NCI-H128 (cell line): ENCODE data around the gene TRIM43B.
"Not testable (repeated sequence)": the region's sequence is repeated elsewhere in the genome, so short reads cannot be mapped to it uniquely, and the experiment has no call there.

Source experiments
- DNase-seq: peaks from one replicate; lab custom pipeline; 2025; ENCODE audit not compliant: unreplicated experiment; lab: John Stamatoyannopoulos, UW

Gene TRIM43B

DNA sequence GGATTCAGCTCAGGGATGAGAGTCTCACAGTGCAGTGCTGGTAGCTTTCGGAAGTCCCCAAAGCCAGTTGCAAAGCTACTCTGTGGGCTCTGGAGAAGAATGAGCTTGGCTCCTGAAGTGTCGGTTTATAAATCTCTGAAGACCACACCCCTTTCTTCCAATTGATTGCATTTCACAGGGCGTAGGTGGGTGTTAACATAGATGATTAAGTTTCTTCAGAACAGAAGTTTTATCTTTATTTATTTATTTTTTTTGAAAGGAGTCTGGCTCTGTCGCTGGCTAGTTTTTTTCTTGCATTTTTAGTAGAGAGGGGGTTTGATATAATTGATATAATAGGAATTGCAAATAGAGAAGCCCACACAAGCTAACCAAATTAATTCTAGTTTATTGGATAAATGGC is at the start of gene TRIM43B:
Gene TRIM43B, minus strand, starts transcription at position 101 of the 400 bp plus-strand sequence. CDS start 2,040 bp downstream, outside the sequence.
- DNase-seq = not testable (repeated sequence)

DNA sequence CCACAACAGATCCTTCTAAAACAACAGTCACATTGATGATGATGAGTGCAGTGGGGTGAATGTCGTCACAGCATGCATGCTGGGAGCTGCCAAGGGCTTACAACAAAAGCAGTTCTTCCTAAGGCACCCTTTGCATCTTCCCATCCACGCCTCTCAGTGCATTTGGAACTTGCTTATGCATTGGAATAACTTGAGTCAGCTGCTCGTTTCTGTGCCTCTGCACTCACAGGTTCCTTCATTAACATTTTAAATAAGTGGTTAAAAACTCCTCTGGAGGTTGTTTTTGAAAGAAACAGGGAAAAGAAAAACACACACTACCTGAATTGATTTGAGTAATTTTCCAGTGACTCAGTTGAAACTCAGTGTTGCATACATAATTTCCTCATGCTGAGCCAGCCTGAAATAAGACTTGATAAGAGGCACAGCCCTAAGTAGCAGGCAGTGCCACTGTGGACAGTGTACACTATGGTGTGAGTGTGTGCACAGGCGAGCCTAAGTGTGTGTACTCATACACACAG is 46.8 kb upstream of the TRIM43B start:
- no peak for DNase-seq

DNA sequence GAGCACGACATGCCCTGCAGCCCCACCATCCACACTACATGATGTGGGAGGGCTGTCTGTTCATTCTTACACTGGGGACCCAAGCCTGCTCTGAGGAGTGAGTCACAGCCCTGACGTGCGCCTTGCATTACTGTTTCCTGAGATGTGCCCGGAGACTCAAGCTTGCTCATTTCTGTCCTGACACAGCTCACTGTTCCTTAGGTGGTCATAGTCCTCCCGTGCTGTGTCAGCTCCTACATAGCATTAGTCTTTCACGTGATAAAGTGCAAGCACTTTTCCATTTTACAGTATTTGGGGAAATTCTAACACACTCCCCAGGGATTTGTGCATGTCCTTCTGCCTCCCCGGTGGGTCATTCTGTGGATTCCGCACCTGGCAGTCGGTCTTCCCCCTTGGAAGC is 46.2 kb upstream of the TRIM43B start:
- DNase-seq = no peak

DNA sequence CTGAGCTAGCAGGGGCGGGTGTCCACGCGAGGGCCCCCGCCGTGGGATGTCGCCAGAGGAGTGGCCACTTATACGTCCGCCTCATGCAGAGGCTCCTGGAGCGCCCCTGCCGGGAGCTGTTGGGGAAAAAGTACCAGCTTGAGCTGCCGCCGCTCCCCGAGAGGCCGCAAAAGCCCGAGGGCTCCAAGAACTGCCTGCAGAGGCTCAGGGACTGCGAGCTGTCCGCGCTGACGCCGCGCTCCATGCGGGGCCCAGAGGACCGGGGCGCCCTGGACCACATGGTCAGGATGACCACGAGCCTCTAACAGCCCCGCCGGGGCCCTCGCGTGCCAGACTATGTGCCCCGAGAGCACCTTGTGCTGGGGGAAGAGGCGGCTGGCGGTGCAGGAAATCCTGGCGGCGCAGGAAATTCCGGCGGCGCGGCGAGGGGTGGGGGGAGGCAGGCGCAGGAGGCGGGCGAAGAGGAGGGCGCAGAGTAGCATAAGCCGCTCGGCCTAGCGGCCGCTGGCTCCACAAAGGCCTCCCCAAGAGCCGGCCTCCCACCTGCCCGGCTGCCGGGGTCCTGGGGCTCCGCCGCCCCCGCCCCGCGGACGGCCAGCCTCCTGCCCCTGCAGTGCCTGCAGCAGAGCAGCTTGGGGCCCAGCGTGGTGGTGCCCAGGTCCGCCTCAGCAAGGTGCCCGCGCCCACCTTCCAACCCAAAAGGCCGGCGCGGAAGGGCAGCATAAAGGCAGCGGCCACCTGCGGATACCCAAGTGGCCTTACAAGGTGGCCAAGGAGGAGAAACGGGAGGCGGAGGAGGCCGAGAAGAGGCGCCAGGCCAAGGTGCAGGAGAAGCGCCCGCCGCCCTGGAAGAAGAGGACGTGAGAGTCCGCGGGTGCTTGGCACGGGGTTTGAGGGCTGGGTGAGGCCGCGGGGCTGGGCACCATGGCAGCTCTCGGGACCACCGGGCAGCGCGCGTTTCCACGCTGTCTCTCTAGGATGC is 42.1 kb upstream of the TRIM43B start:
- no peak for DNase-seq

DNA sequence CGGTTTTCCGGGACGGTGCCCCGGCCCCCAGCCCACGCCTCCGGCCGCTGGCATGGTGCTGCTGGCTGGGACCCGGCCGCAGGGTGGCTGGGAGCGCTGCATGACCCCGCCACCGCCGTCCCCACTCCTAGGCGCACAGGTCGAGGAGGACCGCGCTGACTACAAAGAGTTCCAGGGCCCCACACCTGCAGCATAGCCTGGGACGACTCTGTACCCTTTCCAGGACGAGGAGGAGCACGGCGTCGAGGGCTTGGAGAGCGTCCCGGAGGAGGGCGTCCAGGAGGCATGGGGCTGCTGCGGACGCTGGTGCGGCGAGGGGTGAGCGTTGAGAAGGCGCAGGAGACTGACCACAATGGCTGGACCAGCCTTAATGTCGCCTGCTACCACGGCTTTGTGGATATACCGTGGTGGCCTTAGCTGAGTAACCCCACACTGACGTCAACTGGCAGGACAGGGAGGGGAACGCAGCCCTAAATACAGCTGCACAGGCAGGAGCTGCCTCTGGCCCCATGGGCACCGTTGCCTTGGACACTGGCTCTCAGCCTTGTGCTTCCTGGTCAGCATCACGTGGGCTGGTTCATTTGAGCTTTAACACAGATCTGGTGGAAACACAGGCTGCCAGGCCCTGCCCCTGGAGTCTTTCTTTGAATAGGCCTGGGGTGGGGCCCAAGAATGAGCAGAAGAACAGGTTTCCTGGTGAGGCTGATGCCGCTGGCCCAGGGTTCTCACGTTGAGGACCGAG is 40.9 kb upstream of the TRIM43B start:
- DNase-seq = no peak

DNA sequence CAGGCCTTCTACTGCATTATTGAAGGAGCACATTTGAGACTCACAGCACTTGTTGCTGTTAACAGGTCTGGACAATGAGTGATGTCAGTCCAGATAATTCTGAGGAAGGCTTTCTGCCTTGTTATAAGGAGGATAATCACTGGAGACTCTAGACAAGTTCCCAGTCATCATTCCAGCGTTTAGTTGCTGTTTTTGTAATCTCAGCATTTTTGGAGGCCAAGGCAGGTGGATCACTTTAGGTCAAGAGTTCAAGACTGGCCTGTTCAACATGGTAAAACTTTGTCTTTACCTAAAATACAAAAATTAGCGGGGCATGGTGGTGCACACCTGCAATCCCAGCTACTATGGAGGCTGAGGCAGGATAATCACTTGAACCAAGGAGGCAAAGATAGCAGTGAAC is 39.6 kb upstream of the TRIM43B start:
- DNase-seq = no peak

DNA sequence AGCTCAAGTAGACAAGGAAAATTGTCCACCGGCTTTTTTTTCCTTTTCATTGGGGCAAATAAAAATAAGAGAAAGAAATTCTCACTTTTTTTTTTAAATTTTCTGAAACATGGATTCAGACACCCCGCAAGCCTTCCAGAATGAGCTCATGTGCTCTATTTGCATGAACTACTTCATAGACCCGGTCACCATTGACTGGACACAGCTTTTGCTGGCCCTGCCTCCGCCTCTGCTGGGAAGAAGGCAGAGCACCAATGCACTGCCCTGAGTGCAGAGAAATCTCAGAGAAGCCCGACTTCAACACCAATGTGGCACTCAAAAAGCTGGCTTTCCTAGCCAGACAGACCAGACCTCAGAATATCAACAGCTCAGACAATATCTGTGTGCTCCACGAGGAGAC is 30.2 kb upstream of the TRIM43B start:
- DNase-seq = no peak

DNA sequence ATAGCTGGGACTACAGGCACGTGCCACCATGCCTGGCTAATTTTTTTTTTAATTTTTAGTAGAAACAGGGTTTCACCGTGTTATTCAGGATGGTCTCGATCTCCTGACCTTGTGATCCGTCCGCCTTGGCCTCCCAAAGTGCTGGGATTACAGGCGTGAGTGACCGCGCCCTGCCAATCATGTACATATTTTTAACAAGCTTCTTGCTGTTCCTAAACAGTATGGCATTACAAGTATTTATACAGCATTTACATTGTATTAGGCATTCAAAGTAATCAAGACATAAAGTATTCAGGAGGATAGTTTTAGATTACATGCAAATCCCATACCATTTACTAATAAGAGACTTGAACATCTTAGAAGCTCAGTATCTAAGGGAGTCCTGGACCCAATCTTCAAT is 29.7 kb upstream of the TRIM43B start:
- not testable (repeated sequence) for DNase-seq

DNA sequence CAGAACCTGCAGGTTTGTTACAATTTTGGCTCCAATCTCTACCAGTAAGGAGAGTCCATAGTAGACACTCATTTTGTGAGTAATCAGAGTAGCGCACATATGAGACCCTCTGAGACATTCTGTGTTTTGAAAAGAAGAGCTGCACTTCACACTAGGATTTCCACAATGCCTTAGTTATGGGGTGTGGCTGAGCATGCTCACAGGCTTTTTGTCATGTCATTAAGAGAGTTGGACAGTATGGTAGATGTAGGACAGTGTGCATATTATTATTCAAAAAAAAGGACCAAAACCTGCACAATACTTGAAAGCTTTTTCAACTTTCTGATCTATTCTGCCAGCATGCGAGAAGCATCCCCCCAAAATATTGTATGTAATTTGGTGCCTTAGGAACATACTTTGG is 24.9 kb upstream of the TRIM43B start:
- DNase-seq = no peak

DNA sequence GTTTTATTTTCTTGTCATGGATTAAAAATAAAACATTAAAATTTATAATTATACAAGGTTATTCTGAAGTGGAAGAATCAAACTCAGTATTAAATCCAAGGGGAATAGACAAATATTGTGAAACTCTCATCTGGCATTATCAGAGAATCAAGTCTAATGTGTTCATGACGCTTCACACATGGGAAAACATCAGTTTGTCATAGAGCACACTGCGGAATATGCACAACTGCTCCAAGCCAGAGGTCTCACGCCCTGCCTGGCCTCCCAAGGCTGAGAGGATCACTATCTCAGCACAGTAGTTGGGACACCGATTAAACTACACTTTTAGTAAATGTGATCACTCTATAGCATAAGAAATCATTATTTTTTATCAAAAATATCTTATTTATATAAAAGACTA is 20.7 kb upstream of the TRIM43B start:
- DNase-seq = no peak

DNA sequence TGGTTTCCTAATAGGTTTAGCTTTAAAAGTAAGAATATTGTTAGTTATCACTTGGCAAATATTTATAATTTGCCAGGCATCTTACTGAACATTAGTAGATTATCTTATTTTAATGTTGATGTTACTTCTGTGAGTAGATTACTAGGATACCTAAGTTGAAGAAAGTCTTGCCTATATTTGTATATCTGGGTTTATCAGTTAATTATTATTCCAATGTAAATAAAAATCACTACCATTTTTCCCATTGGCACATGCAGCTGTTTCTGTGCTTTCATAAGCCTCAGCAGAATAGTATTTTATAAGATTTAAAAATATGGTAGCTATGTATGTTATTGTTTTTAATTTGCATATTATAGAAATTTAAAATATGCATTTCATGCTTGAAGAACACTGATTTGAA is 16.3 kb upstream of the TRIM43B start:
- DNase-seq = no peak

DNA sequence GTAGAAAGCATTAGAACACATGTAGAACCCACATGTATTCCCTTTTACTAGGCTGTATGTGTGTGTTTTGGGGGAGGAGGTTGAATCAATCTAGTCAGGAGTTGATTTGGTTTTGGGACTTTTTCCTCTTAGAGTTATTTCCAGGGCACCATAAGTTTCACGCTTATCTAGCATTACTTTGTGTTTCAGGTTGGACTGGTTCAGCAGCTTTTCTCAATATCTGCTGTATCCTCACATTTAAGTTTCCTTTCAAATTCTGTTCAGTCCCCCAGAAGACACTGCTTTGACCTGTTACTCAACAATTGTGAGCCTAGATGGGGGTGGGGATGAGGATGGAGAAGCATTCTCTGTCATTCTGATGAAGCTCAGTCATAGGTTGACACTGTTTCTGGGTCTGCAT is 7.5 kb upstream of the TRIM43B start:
- DNase-seq = not testable (repeated sequence)

DNA sequence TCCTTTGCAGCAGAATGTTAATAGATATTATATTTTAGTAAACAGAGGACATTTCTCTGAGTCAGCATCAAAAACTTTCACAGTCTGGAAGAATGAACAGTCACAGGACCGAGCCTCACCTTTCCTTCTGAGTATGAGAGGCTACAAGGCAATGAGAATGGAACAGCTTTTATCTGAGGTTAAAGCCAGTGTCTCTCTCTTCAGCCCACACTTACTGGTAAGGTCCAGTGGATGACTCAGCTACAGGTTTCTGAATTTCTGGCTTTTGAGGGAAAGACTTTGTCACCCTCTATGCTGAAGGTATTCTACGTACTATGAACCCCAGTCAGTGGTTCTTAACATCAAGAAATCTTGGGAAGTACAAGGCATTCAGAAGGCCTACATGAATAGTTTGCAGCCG is 9.5 kb downstream of the TRIM43B start:
- DNase-seq = not testable (repeated sequence)

DNA sequence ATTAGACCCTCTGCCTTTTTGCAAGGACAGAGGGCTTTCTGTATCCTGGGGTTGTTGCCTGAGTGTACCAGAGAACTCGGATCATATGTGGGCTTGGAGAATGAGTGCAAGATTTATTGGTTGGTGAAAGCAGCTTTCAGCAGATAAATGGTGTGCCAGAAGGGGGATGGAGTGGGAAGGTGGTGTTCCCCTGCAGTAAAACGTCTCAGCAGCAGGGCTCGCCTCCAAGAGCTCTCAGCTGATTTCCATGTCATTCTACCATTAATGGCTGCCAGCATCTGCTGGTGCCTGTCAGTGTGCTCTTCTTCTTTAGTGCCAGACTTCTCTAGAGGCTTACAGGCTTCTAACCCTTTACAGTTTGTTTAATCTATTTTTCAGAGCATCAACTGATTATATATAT is 16.6 kb downstream of the TRIM43B start:
- DNase-seq = not testable (repeated sequence)

DNA sequence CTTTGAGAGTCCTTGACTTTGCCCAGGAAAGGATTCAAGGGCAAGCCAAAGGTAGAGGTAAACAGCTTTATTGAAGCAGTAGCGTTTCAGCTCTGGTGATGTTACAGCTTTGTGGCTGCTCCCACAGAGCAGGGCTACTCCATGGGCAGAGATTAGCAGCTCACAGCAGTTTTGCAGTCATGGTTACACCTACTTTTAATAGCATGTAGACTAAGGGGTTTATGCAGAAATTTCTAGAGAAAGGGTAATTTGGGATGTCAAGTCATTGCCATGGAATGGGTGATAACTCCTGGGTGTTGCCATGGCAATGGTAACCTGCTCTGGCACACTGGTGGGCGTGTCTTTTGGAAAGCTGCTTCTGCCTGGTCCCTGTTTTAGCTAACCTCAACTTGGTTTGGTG is 18.0 kb downstream of the TRIM43B start:
- DNase-seq = not testable (repeated sequence)

DNA sequence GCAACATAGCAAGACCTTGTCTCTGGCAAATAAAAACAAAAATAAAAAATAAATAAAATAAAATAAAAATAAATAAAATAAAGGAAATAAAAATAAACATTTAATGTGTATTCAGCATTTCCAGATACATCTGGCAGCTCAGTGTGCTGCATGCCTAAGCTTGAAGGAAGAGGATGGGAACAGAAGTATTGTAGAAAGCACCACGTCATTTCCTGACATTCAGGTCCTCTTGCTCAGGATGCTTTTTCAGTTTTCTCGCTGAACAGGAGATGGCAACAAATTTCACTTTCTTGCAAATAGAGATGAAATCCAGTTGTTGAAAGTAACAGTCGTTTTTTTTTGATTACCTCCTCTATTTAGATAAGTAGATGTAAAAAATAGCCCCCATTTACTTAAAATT is 21.3 kb downstream of the TRIM43B start:
- DNase-seq = not testable (repeated sequence)

DNA sequence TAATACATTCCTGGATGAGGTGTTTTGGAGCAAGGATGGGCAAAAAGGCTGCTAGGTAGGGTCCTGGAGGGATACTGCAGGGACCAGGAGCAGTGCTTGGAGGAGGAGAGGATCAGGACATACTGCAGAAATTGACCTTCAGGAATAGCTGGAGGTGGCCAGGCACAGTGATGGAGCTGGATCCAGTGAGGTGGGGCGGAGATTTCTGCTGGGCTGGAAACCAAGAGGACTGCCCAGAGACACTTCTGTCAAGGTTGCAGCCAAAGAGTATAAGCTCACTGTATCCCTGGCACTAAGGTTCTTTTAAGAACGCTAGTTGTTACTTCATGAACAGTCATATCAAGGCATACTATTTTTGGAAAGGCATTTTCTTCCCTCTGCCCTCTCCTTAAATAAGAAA is 39.2 kb downstream of the TRIM43B start:
- DNase-seq = not testable (repeated sequence)

DNA sequence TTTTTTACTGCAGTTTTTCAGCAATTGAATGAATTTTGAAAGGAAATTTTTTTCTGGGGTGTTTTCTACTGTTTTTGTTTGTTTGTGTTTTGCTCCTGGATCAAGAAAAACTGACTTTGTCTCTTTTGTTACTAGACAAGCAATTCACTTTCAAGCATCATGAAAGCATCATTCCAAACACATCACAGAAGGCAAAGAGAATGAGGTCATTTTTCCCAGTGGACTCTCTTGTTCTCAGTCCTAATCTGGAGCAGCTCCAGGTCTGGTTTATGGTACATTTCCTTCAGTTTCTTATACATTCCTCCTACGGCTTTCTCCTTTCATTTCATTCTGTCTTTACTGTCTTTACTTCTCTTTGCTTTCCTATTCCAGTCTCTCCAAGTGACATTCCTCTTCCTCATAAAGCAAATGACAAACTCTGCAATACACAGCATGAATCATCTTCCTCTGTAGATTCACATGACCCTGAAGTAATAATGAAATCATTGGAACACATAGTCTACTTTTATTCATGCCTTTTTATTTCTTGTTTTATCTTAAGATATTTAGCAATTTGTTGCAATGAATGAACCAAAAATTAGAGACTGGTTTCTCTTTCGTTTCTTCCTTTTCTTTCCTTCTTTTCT is 42.0 kb downstream of the TRIM43B start:
- not testable (repeated sequence) for DNase-seq

DNA sequence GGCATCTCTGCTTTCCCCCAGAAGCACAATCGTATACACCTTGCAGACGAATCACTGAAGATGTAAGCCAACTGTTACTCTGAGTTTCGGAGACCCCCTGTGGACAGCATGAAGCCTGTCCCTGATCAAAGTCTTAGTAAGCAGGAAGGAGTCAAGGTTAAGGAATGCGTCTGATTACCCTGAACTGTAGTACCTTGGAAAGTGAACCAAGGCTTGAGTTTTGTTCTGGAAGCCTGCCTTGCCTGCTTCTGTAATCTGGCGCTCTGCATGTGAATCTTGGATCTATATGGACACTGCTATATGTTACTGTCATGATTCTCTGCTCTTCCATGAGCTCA is 48.7 kb downstream of the TRIM43B start:
- DNase-seq = not testable (repeated sequence)

DNA sequence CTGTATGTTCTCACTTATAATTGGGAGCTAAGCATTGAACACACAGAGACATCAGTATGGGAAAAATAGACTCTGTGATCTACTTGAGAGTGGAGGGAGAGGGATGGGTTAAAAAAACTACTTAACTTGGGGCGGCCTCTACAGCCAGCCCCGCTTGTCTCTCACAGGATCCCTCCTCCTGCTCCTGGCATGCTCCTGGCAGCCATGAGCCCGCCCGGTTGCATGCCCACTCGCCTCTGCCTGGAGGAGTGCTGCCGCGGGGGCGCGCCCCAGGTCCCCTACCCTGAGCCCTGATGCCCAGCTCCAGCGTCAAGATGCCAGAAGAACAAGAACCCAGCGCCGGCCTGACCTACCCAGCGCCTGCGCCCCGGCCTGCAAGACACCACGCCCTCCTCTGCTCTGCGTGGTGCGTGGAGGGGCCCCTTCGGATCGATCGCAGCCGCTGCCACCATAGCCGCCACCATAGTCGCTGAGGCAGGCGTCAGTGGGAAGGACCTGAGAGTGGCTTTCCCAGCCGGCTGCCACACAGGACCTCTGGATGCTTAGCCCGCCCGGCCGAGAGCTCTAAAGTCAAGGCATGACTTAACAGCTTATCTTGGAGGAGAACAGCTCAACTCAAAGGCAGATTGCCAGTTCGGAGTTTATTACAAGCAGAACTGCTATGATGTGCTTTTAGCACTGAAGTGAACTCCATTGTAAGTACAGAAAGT is 49.2 kb downstream of the TRIM43B start:
- not testable (repeated sequence) for DNase-seq
